H1 (cell line): ENCODE results near the gene TGIF1. TPM values are rescaled to one million over a fixed set of nuclear protein-coding genes. Genes with fewer than 3 reads are reported as not detected.

ENCODE experiments used
- CTCF ChIA-PET: fragments of 300-600 bp; sonication (Branson Sonifier 250); formaldehyde crosslinking; loops from one replicate; lab custom pipeline; 2021; ENCODE audit not compliant: partially characterized antibody; lab: Charles Lee
- POLR2A ChIA-PET: fragments of 300-600 bp; sonication (Branson Sonifier 250); formaldehyde crosslinking; loops from one replicate; lab custom pipeline; 2021; ENCODE audit warnings: inconsistent platforms; ENCODE audit not compliant: partially characterized antibody; lab: Charles Lee
- DNase-seq, 2 experiments: peaks; one replicate each; pipeline versions ENCODE4 v3.0.0 to v3.0.0-alpha.2; 2010 to 2022; ENCODE audit warnings: low spot score in 2 of 2, low read depth in 1 of 2, mixed read lengths in 1 of 2
- FAIRE-seq: peaks from 2 replicates; lab custom pipeline; 2011; peaks lifted over from hg19 to GRCh38; lab: Jason Lieb, UNC
- H2AFZ ChIP-seq: 2 replicates; pipeline ENCODE4 v1.8.1; 2012; ENCODE audit warnings: low read length, inconsistent platforms
- H2AK5ac ChIP-seq: 2 replicates; pipeline ENCODE4 v1.6.1; 2013; ENCODE audit warnings: low read depth, low read length
- H2BK120ac ChIP-seq: replicated peaks from 2 replicates; pipeline ENCODE3; 2013; ENCODE audit warnings: low read depth, low read length, inconsistent platforms
- H2BK12ac ChIP-seq: 2 replicates; pipeline ENCODE4 v1.6.1; 2013; ENCODE audit warnings: low read depth, low read length
- H2BK15ac ChIP-seq: 2 replicates; pipeline ENCODE4 v1.6.1; 2013; ENCODE audit warnings: low read length
- H2BK20ac ChIP-seq: 2 replicates; pipeline ENCODE4 v1.6.1; 2013; ENCODE audit warnings: low read length
- H2BK5ac ChIP-seq: 2 replicates; pipeline ENCODE4 v1.6.1; 2013; ENCODE audit warnings: low read depth, low read length
- H3K14ac ChIP-seq: 2 replicates; pipeline ENCODE4 v1.6.1; 2013; ENCODE audit warnings: inconsistent platforms; ENCODE audit not compliant: insufficient read length
- H3K18ac ChIP-seq: 2 replicates; pipeline ENCODE4 v1.6.1; 2013; ENCODE audit warnings: low read length; ENCODE audit errors: extremely low read depth
- H3K23ac ChIP-seq: 2 replicates; pipeline ENCODE4 v1.6.1; 2013; ENCODE audit warnings: inconsistent platforms; ENCODE audit not compliant: insufficient read length
- H3K23me2 ChIP-seq: 2 replicates; pipeline ENCODE4 v1.6.1; 2013; ENCODE audit warnings: low read depth, low read length
- H3K27ac ChIP-seq: 2 replicates; pipeline ENCODE4 v1.6.1; 2011; ENCODE audit warnings: low read depth, low read length, inconsistent platforms
- H3K27me3 ChIP-seq, 4 experiments: replicated peaks in 1 of 4; 1 replicate in 1 of 4; 2 replicates in 3 of 4; pipeline versions ENCODE4 v1.6.1 to v1.8.1; 2011 to 2013; ENCODE audit warnings: low read length in 3 of 4, mild to moderate bottlenecking in 3 of 4, inconsistent platforms in 2 of 4, mixed read lengths in 2 of 4, moderate library complexity in 1 of 4; ENCODE audit not compliant: control insufficient read depth in 3 of 4, insufficient read depth in 3 of 4; ENCODE audit errors: extremely low read depth in 1 of 4
- H3K36me3 ChIP-seq, 4 experiments: 2 replicates each; pipeline versions ENCODE4 v1.6.1 to v1.8.1; 2011 to 2013; ENCODE audit warnings: mild to moderate bottlenecking in 4 of 4, low read length in 3 of 4, moderate library complexity in 2 of 4, control low read depth in 1 of 4, inconsistent platforms in 1 of 4; ENCODE audit not compliant: insufficient read depth in 4 of 4, control insufficient read depth in 2 of 4
- H3K4ac ChIP-seq: replicated peaks from 2 replicates; pipeline ENCODE3; 2013; ENCODE audit warnings: low read length, low read depth, mixed read lengths, inconsistent platforms; ENCODE audit not compliant: insufficient read length
- H3K4me1 ChIP-seq, 4 experiments: replicated peaks in 1 of 4; 1 replicate in 1 of 4; 2 replicates in 3 of 4; pipeline versions ENCODE4 v1.6.1 to v1.8.1; 2011 to 2013; ENCODE audit warnings: low read length in 3 of 4, inconsistent platforms in 2 of 4, mixed read lengths in 1 of 4; ENCODE audit not compliant: insufficient read depth in 4 of 4, control insufficient read depth in 3 of 4
- H3K4me2 ChIP-seq, 2 experiments: 2 replicates each; pipeline versions ENCODE4 v1.6.1 to v1.8.1; 2011 to 2013; ENCODE audit warnings: low read depth in 2 of 2, low read length in 2 of 2, control low read depth in 1 of 2, inconsistent platforms in 1 of 2, mild to moderate bottlenecking in 1 of 2; ENCODE audit not compliant: insufficient read depth in 1 of 2
- H3K4me3 ChIP-seq, 4 experiments: fragments of 200-600, 300-600 bp in 1 of 4; sonication (generic), shearing (Covaris generic), sonication (Bioruptor Twin) in 1 of 4; 2 replicates each; pipeline versions ENCODE4 v1.5.1 to v1.8.1; 2011 to 2016; ENCODE audit warnings: low read length in 4 of 4, low read depth in 3 of 4, control low read depth in 2 of 4, inconsistent platforms in 2 of 4, mild to moderate bottlenecking in 2 of 4, mixed read lengths in 1 of 4, moderate library complexity in 1 of 4; ENCODE audit not compliant: insufficient read depth in 2 of 4; ENCODE audit errors: extremely low read depth in 1 of 4
- H3K56ac ChIP-seq: replicated peaks from 2 replicates; pipeline ENCODE3; 2013; ENCODE audit warnings: low read depth, mild to moderate bottlenecking, mixed read lengths, low read length, inconsistent platforms; ENCODE audit not compliant: insufficient read length
- H3K79me1 ChIP-seq: 2 replicates; pipeline ENCODE4 v1.6.1; 2013; ENCODE audit warnings: low read depth, low read length, control low read depth
- H3K79me2 ChIP-seq, 2 experiments: 2 replicates each; pipeline versions ENCODE4 v1.6.1 to v1.8.1; 2012 to 2013; ENCODE audit warnings: low read length in 2 of 2, mild to moderate bottlenecking in 2 of 2, inconsistent platforms in 1 of 2; ENCODE audit not compliant: insufficient read depth in 2 of 2, control insufficient read depth in 1 of 2
- H3K9ac ChIP-seq, 4 experiments: replicated peaks in 1 of 4; 1 replicate in 1 of 4; 2 replicates in 3 of 4; pipeline versions ENCODE4 v1.6.1 to v1.8.1; 2011 to 2013; ENCODE audit warnings: low read depth in 3 of 4, low read length in 3 of 4, control low read depth in 2 of 4, mild to moderate bottlenecking in 2 of 4, moderate library complexity in 2 of 4, inconsistent platforms in 1 of 4; ENCODE audit errors: extremely low read depth in 1 of 4
- H3K9me3 ChIP-seq, 2 experiments: 2 replicates each; pipeline versions ENCODE4 v1.6.1 to v1.8.1; 2012 to 2013; ENCODE audit warnings: mild to moderate bottlenecking in 2 of 2, moderate library complexity in 2 of 2, control low read depth in 1 of 2, inconsistent platforms in 1 of 2, low read depth in 1 of 2, low read length in 1 of 2, mixed read lengths in 1 of 2; ENCODE audit not compliant: insufficient read depth in 2 of 2
- H4K20me1 ChIP-seq, 2 experiments: replicated peaks in 1 of 2; 2 replicates each; pipeline versions ENCODE3 to v1.8.1; 2011 to 2013; ENCODE audit warnings: inconsistent platforms in 2 of 2, low read length in 2 of 2, mild to moderate bottlenecking in 1 of 2; ENCODE audit not compliant: insufficient read depth in 2 of 2, control insufficient read depth in 1 of 2
- H4K5ac ChIP-seq: 2 replicates; pipeline ENCODE4 v1.6.1; 2013; ENCODE audit warnings: low read length, low read depth, mixed read lengths, inconsistent platforms; ENCODE audit not compliant: insufficient read length
- H4K8ac ChIP-seq: 2 replicates; pipeline ENCODE4 v1.8.0; 2013; ENCODE audit warnings: mild to moderate bottlenecking, moderate library complexity, low read length, inconsistent platforms; ENCODE audit not compliant: insufficient read depth; ENCODE audit errors: extremely low read depth
- H4K91ac ChIP-seq: replicated peaks from 2 replicates; pipeline ENCODE3; 2013; ENCODE audit warnings: low read length, mixed read lengths, inconsistent platforms; ENCODE audit not compliant: insufficient read length
- BACH1 ChIP-seq: IDR thresholded peaks from 2 replicates; pipeline ENCODE4 v1.6.1; 2012; ENCODE audit warnings: low read length, improper control_type of control experiment
- BRCA1 ChIP-seq: IDR thresholded peaks from 2 replicates; pipeline ENCODE4 v1.6.1; 2012; ENCODE audit warnings: low read depth, low read length, improper control_type of control experiment
- EGR1 ChIP-seq: IDR thresholded peaks from 2 replicates; pipeline ENCODE4 v1.6.1; 2011; ENCODE audit warnings: low read depth, low read length, borderline replicate concordance
- FOSL1 ChIP-seq: IDR thresholded peaks from 2 replicates; pipeline ENCODE4 v1.6.1; 2011; ENCODE audit warnings: mild to moderate bottlenecking, low read depth, low read length, moderate library complexity; ENCODE audit not compliant: insufficient read depth
- JUN ChIP-seq: IDR thresholded peaks from 2 replicates; pipeline ENCODE4 v1.6.1; 2011; ENCODE audit warnings: low read depth, mild to moderate bottlenecking, improper control_type of control experiment, low read length
- KDM5A ChIP-seq: fragments of 200-600 bp; IDR thresholded peaks from 2 replicates; pipeline ENCODE4 v1.7.1; 2012; ENCODE audit warnings: mild to moderate bottlenecking, low read length, inconsistent platforms, mixed read lengths
- MAX ChIP-seq: IDR thresholded peaks from 2 replicates; pipeline ENCODE4 v1.6.1; 2012; ENCODE audit warnings: inconsistent platforms
- POU5F1 ChIP-seq: IDR thresholded peaks from 2 replicates; pipeline ENCODE4 v1.6.1; 2011; ENCODE audit warnings: low read depth, mild to moderate bottlenecking, low read length, moderate library complexity
- SIX5 ChIP-seq: IDR thresholded peaks from 2 replicates; pipeline ENCODE4 v1.6.1; 2011; ENCODE audit warnings: mild to moderate bottlenecking, low read depth, low read length
- SP2 ChIP-seq: IDR thresholded peaks from 2 replicates; pipeline ENCODE4 v1.6.1; 2012; ENCODE audit warnings: mild to moderate bottlenecking, low read length, inconsistent platforms
- SRF ChIP-seq: IDR thresholded peaks from 2 replicates; pipeline ENCODE4 v1.6.1; 2011; ENCODE audit warnings: mild to moderate bottlenecking, low read depth, low read length, moderate library complexity
- TAF1 ChIP-seq: IDR thresholded peaks from 2 replicates; pipeline ENCODE4 v1.6.1; 2011; ENCODE audit warnings: mild to moderate bottlenecking, low read depth, low read length
- TAF7 ChIP-seq: optimal IDR thresholded peaks from 2 replicates; pipeline ENCODE3; 2011; ENCODE audit warnings: low read depth, mild to moderate bottlenecking, inconsistent platforms, low read length, moderate library complexity, borderline replicate concordance
- TEAD4 ChIP-seq: IDR thresholded peaks from 2 replicates; pipeline ENCODE4 v1.6.1; 2012; ENCODE audit warnings: low read depth, low read length, inconsistent platforms, mixed read lengths
- WGBS, 2 experiments: shearing (Covaris generic) in 1 of 2; methylation state at CpG; one replicate each; pipeline versions ENCODE4 v1.1.6 to v1.1.7; 2013 to 2015; ENCODE audit warnings: low lambda C conversion rate in 2 of 2, mixed read lengths in 2 of 2, inconsistent platforms in 1 of 2, low coverage in 1 of 2, missing lambda C conversion rate in 1 of 2; ENCODE audit not compliant: insufficient replicate concordance in 2 of 2, insufficient coverage in 1 of 2, insufficient read length in 1 of 2; ENCODE audit errors: extremely low coverage in 1 of 2, missing lambda C conversion rate in 1 of 2; 5-methylcytosine and 5-hydroxymethylcytosine counted together
- polyA plus RNA-seq, 7 experiments: library from polyadenylated mRNA; depleted of rRNA in 3 of 7; stranded (reverse) in 5 of 7; unstranded in 2 of 7; fragments of >200 nt in 5 of 7; fragments of 200-250 nt in 2 of 7; gene quantifications; 1 replicate in 5 of 7; 2 replicates in 1 of 7; 4 replicates in 1 of 7; pipeline versions ENCODE4 v1.2.1 to v1.2.3, GENCODE V29; 2011 to 2013; ENCODE audit warnings: missing spikeins in 2 of 7, mixed read lengths in 2 of 7
- total RNA-seq: library from RNA; stranded (reverse); fragmentation: NEBNext Ultra II Directional; extraction: Animal tissue kit (Norgen Biotek cat#: 25700); gene quantifications from 2 replicates; pipeline ENCODE4 v1.2.1, GENCODE V29; 2021

Gene TGIF1
- total and polyA plus RNA-seq, 2 of the 8 experiments (the other 6 are each of a cell fraction or from before 2014, with no cell fraction given): 256 to 262 TPM

- CTCF ChIA-PET: interaction anchor here (0.6 to 1.6 kb wide), 7 partner anchors 16 to 223 kb away, joined by 3 to 7 read pairs (median 3); no protein-coding TSS in a partner anchor
- no peak overlapping the region for H2AK5ac ChIP-seq
- H2BK20ac ChIP-seq: no peak overlapping the region
- H3K9ac ChIP-seq: no peak overlapping the region
- no peak overlapping the region for H2BK5ac ChIP-seq
- no peak overlapping the region for H3K4me2 ChIP-seq
- no peaks in the 10 kb centered on the region for H3K9me3 ChIP-seq
- H3K18ac ChIP-seq: no peak overlapping the region
- no peak overlapping the region for H2BK15ac ChIP-seq
- peaks cover 2 to 4% of the 10 kb centered on the region in 2 experiments for H4K20me1 ChIP-seq
- no peak overlapping the region for H3K14ac ChIP-seq
- no peaks in the 10 kb centered on the region for H3K79me1 ChIP-seq
- TF ChIP-seq EGR1: no peak
- TF ChIP-seq TEAD4: no peak
- no peak for TF ChIP-seq TAF1
- no peak for TF ChIP-seq MAX
- no peak for TF ChIP-seq POU5F1
- TF ChIP-seq JUN: no peak
- TF ChIP-seq KDM5A: no peak
- no peak for TF ChIP-seq TAF7
- TF ChIP-seq BACH1: no peak
- no peak for TF ChIP-seq FOSL1
- no peak for TF ChIP-seq SRF
- TF ChIP-seq SIX5: no peak
- TF ChIP-seq SP2: no peak
- no peak for TF ChIP-seq BRCA1
- no peak overlapping the region for H3K56ac ChIP-seq
- peaks cover 13% of the 10 kb centered on the region for H3K23me2 ChIP-seq
- no peak overlapping the region for H4K91ac ChIP-seq
- POLR2A ChIA-PET: no interaction called here
- peaks cover 0 to 12% of the 10 kb centered on the region in 2 experiments; a peak in 2 of 4 replicates for H3K79me2 ChIP-seq
- no peak overlapping the region for H4K8ac ChIP-seq
- H2AFZ ChIP-seq: no peak overlapping the region
- H3K4me3 ChIP-seq: no peak overlapping the region
- H3K27ac ChIP-seq: no peak overlapping the region
- no peak overlapping the region for H3K4ac ChIP-seq
- WGBS, 2 experiments: 91% methylated on average over 3 of the region's 3 CpGs; no CpG with 5 or more reads in 1 of the 2 experiments
- no peak overlapping the region for H2BK12ac ChIP-seq
- H4K5ac ChIP-seq: no peak overlapping the region
- H3K36me3 ChIP-seq: no peaks in the 10 kb centered on the region
- no peak overlapping the region for H3K23ac ChIP-seq
- no peaks in the 10 kb centered on the region for H3K27me3 ChIP-seq
- H3K4me1 ChIP-seq: peaks cover 6 to 22% (median 13%) of the 10 kb centered on the region in 4 experiments
- H2BK120ac ChIP-seq: no peak overlapping the region
- no peak for DNase-seq
- FAIRE-seq: no peak
These were observed 5.7 kb upstream of the TGIF1 start for GRCh38 chr18:3444296-3444695.
